HepG2 (cell line): Measurements from ENCODE around the gene C9orf50. TPM values are rescaled to one million over a fixed set of nuclear protein-coding genes. Genes with fewer than 3 reads are reported as not detected.

Source experiments
- BHLHE40 ChIP-seq: IDR thresholded peaks from 2 replicates; pipeline ENCODE4 v1.6.1; 2011; ENCODE audit warnings: low read length, improper control_type of control experiment
- BRD4 ChIP-seq: sonication (generic); formaldehyde crosslinking; IDR thresholded peaks from 2 replicates; pipeline ENCODE4 v1.4.0; 2020; ENCODE audit warnings: missing genetic modification reagents
- JDP2 ChIP-seq: sonication (generic); formaldehyde crosslinking; IDR thresholded peaks from 2 replicates; pipeline ENCODE4 v1.8.1; 2022; ENCODE audit warnings: missing genetic modification reagents, borderline replicate concordance
- MBNL3 ChIP-seq: fragments of 250-450 bp; sonication (Bioruptor Pico); conservative IDR thresholded peaks from 2 replicates; pipeline ENCODE4 v1.8.0; 2022; ENCODE audit warnings: mild to moderate bottlenecking, inconsistent platforms
- MLLT10 ChIP-seq: sonication (generic); formaldehyde crosslinking; IDR thresholded peaks from 2 replicates; pipeline ENCODE4 v1.4.0; 2020; ENCODE audit warnings: missing genetic modification reagents
- NFRKB ChIP-seq: fragments of 450-650 bp; IDR thresholded peaks from 2 replicates; pipeline ENCODE4 v1.6.1; 2017
- NPAS2 ChIP-seq: sonication (generic); formaldehyde crosslinking; IDR thresholded peaks from 2 replicates; pipeline ENCODE4 v1.8.0; 2022; ENCODE audit warnings: mild to moderate bottlenecking, missing genetic modification reagents, borderline replicate concordance
- PRPF4 ChIP-seq: fragments of 200-400 bp; formaldehyde crosslinking; IDR thresholded peaks from 2 replicates; pipeline ENCODE4 v1.6.1; 2016; ENCODE audit warnings: low read length, low read depth; ENCODE audit not compliant: poor library complexity, severe bottlenecking
- SAFB2 ChIP-seq: sonication (generic); formaldehyde crosslinking; IDR thresholded peaks from 2 replicates; pipeline ENCODE4 v1.5.1; 2020; ENCODE audit warnings: missing genetic modification reagents, low read depth, mild to moderate bottlenecking, borderline replicate concordance
- SSRP1 ChIP-seq: IDR thresholded peaks from 2 replicates; pipeline ENCODE4 v1.6.1; 2016; ENCODE audit warnings: control low read depth
- TBX3 ChIP-seq: fragments of 450-650 bp; IDR thresholded peaks from 2 replicates; pipeline ENCODE4 v1.6.1; 2017; ENCODE audit warnings: antibody characterized with exemption, mild to moderate bottlenecking, inconsistent platforms, borderline replicate concordance
- TEAD3 ChIP-seq: optimal IDR thresholded peaks from 2 replicates; pipeline ENCODE3; 2016; ENCODE audit warnings: borderline replicate concordance
- ZFP1 ChIP-seq: IDR thresholded peaks from 2 replicates; pipeline ENCODE4 v1.6.1; 2016
- ZFYVE20 ChIP-seq: sonication (generic); formaldehyde crosslinking; IDR thresholded peaks from 2 replicates; pipeline ENCODE4 v1.8.0; 2023; ENCODE audit warnings: low read depth, mild to moderate bottlenecking, moderate library complexity, missing genetic modification reagents, borderline replicate concordance
- ZNF251 ChIP-seq: sonication (generic); formaldehyde crosslinking; IDR thresholded peaks from 2 replicates; pipeline ENCODE4 v1.9.0; 2021; ENCODE audit warnings: mild to moderate bottlenecking, missing genetic modification reagents
- ZNF260 ChIP-seq: sonication (generic); formaldehyde crosslinking; IDR thresholded peaks from 2 replicates; pipeline ENCODE4 v1.4.0; 2020; ENCODE audit warnings: missing genetic modification reagents, low read depth, mild to moderate bottlenecking, borderline replicate concordance
- ZNF276 ChIP-seq: sonication (generic); formaldehyde crosslinking; IDR thresholded peaks from 2 replicates; pipeline ENCODE4 v1.4.0; 2020; ENCODE audit warnings: mild to moderate bottlenecking, low read depth, missing genetic modification reagents
- ZNF567 ChIP-seq: sonication (generic); formaldehyde crosslinking; IDR thresholded peaks from 2 replicates; pipeline ENCODE4 v1.8.1; 2023; ENCODE audit warnings: mild to moderate bottlenecking, missing genetic modification reagents, borderline replicate concordance
- polyA plus RNA-seq, 8 experiments: library from polyadenylated mRNA; depleted of rRNA in 3 of 8; stranded (reverse) in 7 of 8; unstranded in 1 of 8; fragments of >200 nt; fragmentation: Illumina TruSeq in 4 of 8; extraction: Trizol in 4 of 8; gene quantifications; 2 replicates each; pipeline versions ENCODE4 v1.2.1 to v1.2.3, GENCODE V29; 2011 to 2016; ENCODE audit warnings: low read depth in 4 of 8, missing spikeins in 1 of 8, mixed read lengths in 1 of 8; ENCODE audit not compliant: insufficient read depth in 1 of 8
- total RNA-seq, 5 experiments: library from RNA; depleted of rRNA; stranded (reverse); fragments of >200 nt; fragmentation: Illumina TruSeq; extraction: Trizol; gene quantifications; 2 replicates each; pipeline ENCODE4 v1.2.3, GENCODE V29; 2016; ENCODE audit warnings: low read depth in 1 of 5
- TF ChIP-seq, protein P1 (sequence below), 2 experiments: sonication (generic) in 1 of 2; formaldehyde crosslinking in 1 of 2; IDR thresholded peaks; 2 replicates each; pipeline versions ENCODE4 v1.5.1 to v1.6.1; 2011 to 2020; ENCODE audit warnings: borderline replicate concordance in 1 of 2, low read depth in 1 of 2, low read length in 1 of 2, mild to moderate bottlenecking in 1 of 2, missing genetic modification reagents in 1 of 2, moderate library complexity in 1 of 2
- TF ChIP-seq, protein P2 (sequence below): sonication (generic); formaldehyde crosslinking; IDR thresholded peaks from 2 replicates; pipeline ENCODE4 v1.4.0; 2020; ENCODE audit warnings: missing genetic modification reagents, borderline replicate concordance
- TF ChIP-seq, protein P3 (sequence below): sonication (generic); formaldehyde crosslinking; conservative IDR thresholded peaks from 2 replicates; pipeline ENCODE4 v1.8.0; 2022; ENCODE audit warnings: low read depth, missing genetic modification reagents

Gene C9orf50
- total and polyA plus RNA-seq, 2 of the 13 experiments (the other 11 are each of a cell fraction or from before 2014, with no cell fraction given), result not detected

DNA sequence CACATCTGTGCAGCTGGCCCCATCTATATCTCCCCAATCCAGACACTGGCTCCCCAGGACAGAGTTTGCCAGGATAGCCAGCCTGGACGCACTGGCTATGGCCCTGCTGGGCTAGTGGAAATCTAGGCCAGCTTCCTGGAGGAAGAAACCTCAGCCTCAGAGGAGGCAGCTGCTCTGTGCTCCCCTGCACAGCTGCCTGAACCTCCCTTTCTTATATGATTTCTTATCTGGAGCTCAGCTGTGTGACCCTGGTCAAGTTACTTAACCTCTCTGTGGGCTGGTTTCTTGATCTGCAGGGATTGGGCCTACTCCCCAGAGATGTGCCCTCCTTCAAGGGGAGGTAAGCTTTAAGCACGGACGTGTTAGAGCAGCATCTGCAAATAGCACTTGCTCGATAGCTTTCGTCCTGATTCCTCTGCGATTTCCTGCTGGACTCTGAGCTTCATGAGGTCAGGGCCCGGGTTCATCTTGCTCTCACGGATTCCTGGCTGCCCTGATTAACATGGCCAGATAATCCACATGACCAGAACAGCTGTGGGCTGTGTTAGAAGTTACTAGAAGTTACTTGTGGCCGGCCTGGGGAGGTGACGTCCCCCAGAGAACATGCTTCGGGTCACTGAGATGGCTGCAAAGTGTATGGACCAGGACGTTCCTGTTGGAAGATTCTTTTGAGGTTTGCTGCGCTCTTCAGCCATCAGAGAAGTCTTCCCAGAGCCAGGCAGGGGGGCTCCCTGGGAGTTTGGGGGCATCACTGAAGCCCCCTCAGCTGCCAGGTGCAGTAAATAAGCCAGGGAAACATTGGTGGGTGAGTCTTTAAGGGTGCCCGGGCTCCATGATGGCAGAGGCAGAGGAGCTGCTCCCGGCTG lies 14.5 kb downstream of the C9orf50 start (continued):
- TF ChIP-seq ZNF251 (CRISPR knock-in tag), result no peak
- TF ChIP-seq NPAS2 (CRISPR knock-in tag), result no peak
- no peak for TF ChIP-seq ZNF260 (CRISPR knock-in tag)
- TF ChIP-seq, protein P1, sequence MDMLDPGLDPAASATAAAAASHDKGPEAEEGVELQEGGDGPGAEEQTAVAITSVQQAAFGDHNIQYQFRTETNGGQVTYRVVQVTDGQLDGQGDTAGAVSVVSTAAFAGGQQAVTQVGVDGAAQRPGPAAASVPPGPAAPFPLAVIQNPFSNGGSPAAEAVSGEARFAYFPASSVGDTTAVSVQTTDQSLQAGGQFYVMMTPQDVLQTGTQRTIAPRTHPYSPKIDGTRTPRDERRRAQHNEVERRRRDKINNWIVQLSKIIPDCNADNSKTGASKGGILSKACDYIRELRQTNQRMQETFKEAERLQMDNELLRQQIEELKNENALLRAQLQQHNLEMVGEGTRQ (IDR thresholded peaks at IDR 0.05; ENCODE audit: low read depth, low read length), result no peak
- TF ChIP-seq, protein P1 (CRISPR knock-in tag; IDR thresholded peaks at IDR 0.05; ENCODE audit: borderline replicate concordance), result no peak
- no peak for TF ChIP-seq ZNF276 (CRISPR knock-in tag)
- no peak for TF ChIP-seq ZFP1
- no peak for TF ChIP-seq NFRKB
- TF ChIP-seq SSRP1 (CRISPR knock-in tag), result no peak
- TF ChIP-seq, protein P2, sequence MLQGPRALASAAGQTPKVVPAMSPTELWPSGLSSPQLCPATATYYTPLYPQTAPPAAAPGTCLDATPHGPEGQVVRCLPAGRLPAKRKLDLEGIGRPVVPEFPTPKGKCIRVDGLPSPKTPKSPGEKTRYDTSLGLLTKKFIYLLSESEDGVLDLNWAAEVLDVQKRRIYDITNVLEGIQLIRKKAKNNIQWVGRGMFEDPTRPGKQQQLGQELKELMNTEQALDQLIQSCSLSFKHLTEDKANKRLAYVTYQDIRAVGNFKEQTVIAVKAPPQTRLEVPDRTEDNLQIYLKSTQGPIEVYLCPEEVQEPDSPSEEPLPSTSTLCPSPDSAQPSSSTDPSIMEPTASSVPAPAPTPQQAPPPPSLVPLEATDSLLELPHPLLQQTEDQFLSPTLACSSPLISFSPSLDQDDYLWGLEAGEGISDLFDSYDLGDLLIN (CRISPR knock-in tag), result no peak
- TF ChIP-seq PRPF4, result no peak
- no peak for TF ChIP-seq SAFB2 (CRISPR knock-in tag)
- TF ChIP-seq BRD4 (CRISPR knock-in tag), result peak; percentile 17; the same call in 1 of the 2 replicates
- no peak for TF ChIP-seq ZNF567 (CRISPR knock-in tag)
- TF ChIP-seq, protein P3, sequence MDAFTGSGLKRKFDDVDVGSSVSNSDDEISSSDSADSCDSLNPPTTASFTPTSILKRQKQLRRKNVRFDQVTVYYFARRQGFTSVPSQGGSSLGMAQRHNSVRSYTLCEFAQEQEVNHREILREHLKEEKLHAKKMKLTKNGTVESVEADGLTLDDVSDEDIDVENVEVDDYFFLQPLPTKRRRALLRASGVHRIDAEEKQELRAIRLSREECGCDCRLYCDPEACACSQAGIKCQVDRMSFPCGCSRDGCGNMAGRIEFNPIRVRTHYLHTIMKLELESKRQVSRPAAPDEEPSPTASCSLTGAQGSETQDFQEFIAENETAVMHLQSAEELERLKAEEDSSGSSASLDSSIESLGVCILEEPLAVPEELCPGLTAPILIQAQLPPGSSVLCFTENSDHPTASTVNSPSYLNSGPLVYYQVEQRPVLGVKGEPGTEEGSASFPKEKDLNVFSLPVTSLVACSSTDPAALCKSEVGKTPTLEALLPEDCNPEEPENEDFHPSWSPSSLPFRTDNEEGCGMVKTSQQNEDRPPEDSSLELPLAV (CRISPR knock-in tag), result no peak
- TF ChIP-seq TEAD3, result peak; percentile 88
- no peak for TF ChIP-seq MBNL3 (CRISPR knock-in tag)
- no peak for TF ChIP-seq TBX3
- TF ChIP-seq BHLHE40, result no peak
- TF ChIP-seq JDP2 (CRISPR knock-in tag), result no peak
- TF ChIP-seq MLLT10 (CRISPR knock-in tag), result no peak
- no peak for TF ChIP-seq ZFYVE20 (CRISPR knock-in tag)
